H9 (cell line): ENCODE data around the gene PRKAG2. TPM values are rescaled to one million over a fixed set of nuclear protein-coding genes. Genes with fewer than 3 reads are reported as not detected.

Experiments used
- DNase-seq: peaks from one replicate; pipeline ENCODE4 v3.0.0-alpha.2; 2017
- H2AFZ ChIP-seq: one replicate; pipeline ENCODE4 v1.6.1; 2013; ENCODE audit warnings: mild to moderate bottlenecking, low read length, control low read depth, moderate library complexity
- H2AK5ac ChIP-seq: 2 replicates; pipeline ENCODE4 v1.6.1; 2013; ENCODE audit warnings: low read length, control low read depth, mixed read lengths; ENCODE audit not compliant: insufficient read length
- H2BK120ac ChIP-seq: one replicate; pipeline ENCODE4 v1.6.1; 2013; ENCODE audit warnings: low read depth, mild to moderate bottlenecking, low read length, control low read depth, inconsistent platforms; ENCODE audit not compliant: poor library complexity, severe bottlenecking
- H2BK12ac ChIP-seq: 2 replicates; pipeline ENCODE4 v1.6.1; 2013; ENCODE audit warnings: low read length, control low read depth, mixed read lengths, low read depth; ENCODE audit not compliant: insufficient read length
- H2BK15ac ChIP-seq: 2 replicates; pipeline ENCODE4 v1.6.1; 2013; ENCODE audit warnings: low read depth, low read length, control low read depth
- H2BK20ac ChIP-seq: one replicate; pipeline ENCODE4 v1.6.1; 2013; ENCODE audit warnings: low read depth, mild to moderate bottlenecking, low read length, control low read depth, inconsistent platforms; ENCODE audit not compliant: poor library complexity, severe bottlenecking
- H2BK5ac ChIP-seq: 2 replicates; pipeline ENCODE4 v1.6.1; 2013; ENCODE audit warnings: low read length, control low read depth, mixed read lengths; ENCODE audit not compliant: insufficient read length
- H3K14ac ChIP-seq: 2 replicates; pipeline ENCODE4 v1.6.1; 2013; ENCODE audit warnings: low read length, control low read depth; ENCODE audit not compliant: insufficient read depth
- H3K18ac ChIP-seq: 2 replicates; pipeline ENCODE4 v1.6.1; 2013; ENCODE audit warnings: low read depth, mild to moderate bottlenecking, mixed read lengths, low read length, control low read depth; ENCODE audit not compliant: insufficient read length
- H3K23ac ChIP-seq: 2 replicates; pipeline ENCODE4 v1.6.1; 2013; ENCODE audit warnings: low read length, control low read depth, mixed read lengths, low read depth; ENCODE audit not compliant: insufficient read length
- H3K23me2 ChIP-seq: 2 replicates; pipeline ENCODE4 v1.6.1; 2013; ENCODE audit warnings: low read depth, mild to moderate bottlenecking, mixed read lengths, low read length, control low read depth; ENCODE audit not compliant: insufficient read length, poor library complexity, severe bottlenecking
- H3K27ac ChIP-seq: 2 replicates; pipeline ENCODE4 v1.5.1; 2013; ENCODE audit warnings: low read length, control low read depth, mixed read lengths, low read depth; ENCODE audit not compliant: insufficient read length
- H3K27me3 ChIP-seq: 2 replicates; pipeline ENCODE4 v1.6.1; 2013; ENCODE audit warnings: low read length, control low read depth, inconsistent platforms; ENCODE audit not compliant: insufficient read depth
- H3K4ac ChIP-seq: 2 replicates; pipeline ENCODE4 v1.6.1; 2013; ENCODE audit warnings: low read depth, mild to moderate bottlenecking, control low read depth, inconsistent platforms, low read length, moderate library complexity
- H3K4me1 ChIP-seq: 2 replicates; pipeline ENCODE4 v1.6.1; 2013; ENCODE audit warnings: low read length, control low read depth, inconsistent platforms; ENCODE audit not compliant: insufficient read depth
- H3K4me2 ChIP-seq: 2 replicates; pipeline ENCODE4 v1.6.1; 2013; ENCODE audit warnings: low read length, control low read depth, mixed read lengths; ENCODE audit not compliant: insufficient read length, insufficient read depth
- H3K56ac ChIP-seq: 2 replicates; pipeline ENCODE4 v1.6.1; 2013; ENCODE audit warnings: low read depth, mild to moderate bottlenecking, mixed read lengths, low read length, control low read depth; ENCODE audit not compliant: insufficient read length
- H3K79me1 ChIP-seq: 2 replicates; pipeline ENCODE4 v1.6.1; 2013; ENCODE audit warnings: low read depth, mild to moderate bottlenecking, moderate library complexity, low read length, control low read depth, inconsistent platforms; ENCODE audit not compliant: insufficient read depth, poor library complexity, severe bottlenecking
- H3K79me2 ChIP-seq: 2 replicates; pipeline ENCODE4 v1.6.1; 2013; ENCODE audit warnings: low read length, control low read depth, inconsistent platforms; ENCODE audit not compliant: insufficient read depth
- H3K9ac ChIP-seq: 2 replicates; pipeline ENCODE4 v1.6.1; 2013; ENCODE audit warnings: low read length, control low read depth, mixed read lengths; ENCODE audit not compliant: insufficient read length; ENCODE audit errors: extremely low read depth
- H3K9me3 ChIP-seq: one replicate; pipeline ENCODE4 v1.6.1; 2013; ENCODE audit warnings: low read depth, low read length, inconsistent platforms; ENCODE audit not compliant: control insufficient read depth
- H3T11ph ChIP-seq: one replicate; pipeline ENCODE4 v1.6.1; 2013; ENCODE audit warnings: mild to moderate bottlenecking, low read length, control low read depth, inconsistent platforms
- H4K20me1 ChIP-seq: one replicate; pipeline ENCODE4 v1.6.1; 2013; ENCODE audit not compliant: control insufficient read depth, insufficient read length, insufficient read depth
- H4K5ac ChIP-seq: 2 replicates; pipeline ENCODE4 v1.6.1; 2013; ENCODE audit warnings: low read depth, mild to moderate bottlenecking, mixed read lengths, low read length, control low read depth; ENCODE audit not compliant: insufficient read length
- H4K8ac ChIP-seq: replicated peaks from 2 replicates; pipeline ENCODE4 v1.6.1; 2013; ENCODE audit warnings: low read length, control low read depth, mixed read lengths, low read depth; ENCODE audit not compliant: insufficient read length
- H4K91ac ChIP-seq: 2 replicates; pipeline ENCODE4 v1.6.1; 2013; ENCODE audit warnings: low read depth, mild to moderate bottlenecking, moderate library complexity, mixed read lengths, low read length, control low read depth; ENCODE audit not compliant: insufficient read length
- H3K27ac Mint-ChIP-seq, 3 experiments: 2 replicates in 2 of 3; 3 replicates in 1 of 3; pipeline ENCODE4 v1.8.0; 2020 to 2021; ENCODE audit warnings: mixed read lengths in 3 of 3, mild to moderate bottlenecking in 1 of 3, moderate library complexity in 1 of 3
- H3K27me3 Mint-ChIP-seq: 2 replicates; pipeline ENCODE4 v1.8.0; 2021; ENCODE audit warnings: low read depth, mild to moderate bottlenecking, moderate library complexity, mixed read lengths
- H3K36me3 Mint-ChIP-seq, 3 experiments: 2 replicates in 2 of 3; 3 replicates in 1 of 3; pipeline ENCODE4 v1.8.0; 2020 to 2021; ENCODE audit warnings: low read depth in 3 of 3, mixed read lengths in 3 of 3; ENCODE audit not compliant: insufficient read depth in 1 of 3
- H3K4me1 Mint-ChIP-seq, 2 experiments: 2 replicates each; pipeline ENCODE4 v1.8.0; 2020; ENCODE audit warnings: mixed read lengths in 2 of 2
- H3K4me3 Mint-ChIP-seq, 2 experiments: 2 replicates in 1 of 2; 3 replicates in 1 of 2; pipeline ENCODE4 v1.8.0; 2020 to 2021; ENCODE audit warnings: mild to moderate bottlenecking in 2 of 2, mixed read lengths in 2 of 2, moderate library complexity in 1 of 2
- H3K9me3 Mint-ChIP-seq, 2 experiments: 2 replicates in 1 of 2; 3 replicates in 1 of 2; pipeline ENCODE4 v1.8.0; 2020; ENCODE audit warnings: mild to moderate bottlenecking in 2 of 2, mixed read lengths in 2 of 2, moderate library complexity in 1 of 2
- CTCF ChIP-seq: fragments of 200-600 bp; sonication (generic); conservative IDR thresholded peaks from 3 replicates; pipeline ENCODE4 v1.8.0; 2021; ENCODE audit warnings: antibody characterized with exemption, mild to moderate bottlenecking
- WGBS: extraction: QIAGEN DNeasy Blood & Tissue Kit; methylation state at CpG from one replicate; pipeline ENCODE4 v1.1.7; 2013; ENCODE audit warnings: missing lambda C conversion rate, low lambda C conversion rate, mixed read lengths; ENCODE audit not compliant: insufficient read length; ENCODE audit errors: extremely low coverage; 5-methylcytosine and 5-hydroxymethylcytosine counted together
- total RNA-seq: library from RNA; stranded (reverse); gene quantifications from 2 replicates; pipeline ENCODE4 v1.2.1, GENCODE V29; 2021

Gene PRKAG2
- total RNA-seq, 1 experiment from 2014 or later = 11.8 TPM

DNA sequence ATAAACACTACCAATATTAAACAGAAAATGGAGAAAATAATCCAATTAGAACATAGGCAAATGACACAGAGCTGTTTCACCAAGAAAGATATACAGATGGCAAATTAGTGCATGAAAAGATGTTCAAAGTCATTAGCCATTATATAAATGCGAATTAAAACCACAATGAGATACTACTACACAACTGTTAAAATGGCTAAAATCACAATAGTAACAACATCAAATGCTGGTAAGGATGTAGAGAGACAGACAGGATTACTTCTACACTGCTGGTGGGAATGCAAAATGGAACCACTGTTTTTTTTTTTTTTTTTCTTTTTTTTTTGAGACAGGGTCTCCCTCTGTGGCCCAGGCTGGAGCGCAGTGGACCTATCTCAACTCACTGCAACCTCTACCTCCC is 242.3 kb downstream of the PRKAG2 start:
- Histone ChIP-seq H3T11ph (no peak overlapping the region), H2BK120ac (no peak overlapping the region), H3K79me1 (no peaks in the 10 kb centered on the region), H3K27me3 (peaks cover 7% of the 10 kb centered on the region; the same call in 1 of the 2 replicates), H3K18ac (no peak overlapping the region), H3K79me2 (no peaks in the 10 kb centered on the region), H3K4ac (no peak overlapping the region), H3K56ac (no peak overlapping the region), H3K4me1 (no peaks in the 10 kb centered on the region), H3K23me2 (peaks cover 11% of the 10 kb centered on the region), H2BK12ac (no peak overlapping the region), H3K23ac (no peak overlapping the region), H3K9me3 (no peaks in the 10 kb centered on the region), H2AK5ac (no peak overlapping the region), H2BK20ac (no peak overlapping the region), H4K8ac (no peak overlapping the region), H4K5ac (no peak overlapping the region), H3K27ac (no peak overlapping the region), H4K20me1 (no peaks in the 10 kb centered on the region), H2BK15ac (no peak overlapping the region), H2BK5ac (no peak overlapping the region), H3K4me2 (no peak overlapping the region), H2AFZ (no peak overlapping the region), H3K14ac (no peak overlapping the region), H4K91ac (no peak overlapping the region), H3K9ac (no peak overlapping the region)
- peaks cover 13 to 15% of the 10 kb centered on the region in 2 experiments for H3K4me1 Mint-ChIP-seq
- DNase-seq = no peak
- no peak for TF ChIP-seq CTCF
- no peak overlapping the region for H3K4me3 Mint-ChIP-seq
- peaks cover 11 to 18% of the 10 kb centered on the region in 2 experiments for H3K9me3 Mint-ChIP-seq
- peaks cover 26% of the 10 kb centered on the region for H3K27me3 Mint-ChIP-seq
- H3K27ac Mint-ChIP-seq = no peak overlapping the region
- no CpG with 5 or more reads among the region's 2 CpGs for WGBS
- H3K36me3 Mint-ChIP-seq = peaks cover 5 to 15% (median 9%) of the 10 kb centered on the region in 3 experiments; a peak in 6 of 7 replicates
